HCT116 (cell line): ENCODE results near the gene VPS26A. TPM values are rescaled to one million over a fixed set of nuclear protein-coding genes. Genes with fewer than 3 reads are reported as not detected.

Source experiments
- ATAC-seq: fragments of 200-7000 bp; cut with Tn5 transposase; 2 replicates; pipeline ENCODE4 v1.9.1; 2020; ENCODE audit warnings: mild to moderate bottlenecking, moderate library complexity
- BruUV-seq: library from RNA; stranded (reverse); fragments of 400-500 nt; replicated peaks from 2 replicates; lab custom pipeline; 2021; lab: Mats Ljungman, UMichigan
- CTCF ChIA-PET: fragments of 300-600 bp; sonication (Branson Sonifier 250); formaldehyde crosslinking; loops from one replicate; lab custom pipeline; 2021; ENCODE audit warnings: antibody characterized with exemption; lab: Charles Lee
- POLR2A ChIA-PET: fragments of 300-600, 350-600 bp; sonication (Branson Sonifier 250); formaldehyde crosslinking; loops from one replicate; lab custom pipeline; 2021; ENCODE audit warnings: antibody characterized with exemption; lab: Charles Lee
- RAD21 ChIA-PET, 2 experiments: fragments of 300-600 bp; sonication (Branson Sonifier 250); formaldehyde crosslinking; loops; one replicate each; lab custom pipeline; 2023; ENCODE audit warnings: low total read pairs in 2 of 2; ENCODE audit not compliant: uncharacterized antibody in 2 of 2, unreplicated experiment in 2 of 2, low non-redundant PET in 1 of 2; lab: Charles Lee
- DNase-seq: peaks from one replicate; pipeline ENCODE4 v3.0.0-alpha.2; 2010; ENCODE audit warnings: low read depth, low spot score
- H2AFZ ChIP-seq: fragments of 200-600 bp; shearing (Covaris generic), sonication (generic); 2 replicates; pipeline ENCODE4 v1.6.1; 2017; ENCODE audit warnings: low read depth, mixed run types, mixed read lengths, antibody characterized with exemption, low read length; ENCODE audit not compliant: poor library complexity, severe bottlenecking
- H3K27ac ChIP-seq: 2 replicates; pipeline ENCODE4 v1.5.1; 2012; ENCODE audit warnings: low read depth, low read length
- H3K27me3 ChIP-seq: fragments of 200-600 bp; sonication (generic); 2 replicates; pipeline ENCODE4 v1.6.1; 2016; ENCODE audit warnings: mixed run types, low read length, mixed read lengths; ENCODE audit not compliant: insufficient read depth
- H3K36me3 ChIP-seq, 2 experiments: fragments of 200-500 bp in 1 of 2; fragments of 200-600 bp in 1 of 2; sonication (Bioruptor generic) in 1 of 2; sonication (generic) in 1 of 2; 2 replicates each; pipeline versions ENCODE4 v1.5.1 to v1.6.1; 2014 to 2016; ENCODE audit warnings: low read length in 2 of 2, inconsistent platforms in 1 of 2, mixed read lengths in 1 of 2, mixed run types in 1 of 2; ENCODE audit not compliant: insufficient read depth in 2 of 2, control insufficient read depth in 1 of 2
- H3K4me1 ChIP-seq, 2 experiments: fragments of 200-600 bp in 1 of 2; sonication (generic) in 1 of 2; 2 replicates each; pipeline versions ENCODE4 v1.5.1 to v1.6.1; 2012 to 2017; ENCODE audit warnings: low read length in 2 of 2, inconsistent platforms in 1 of 2, mild to moderate bottlenecking in 1 of 2, mixed read lengths in 1 of 2, mixed run types in 1 of 2, moderate library complexity in 1 of 2; ENCODE audit not compliant: insufficient read depth in 2 of 2, control insufficient read depth in 1 of 2
- H3K4me2 ChIP-seq: fragments of 200-600 bp; sonication (generic); 2 replicates; pipeline ENCODE4 v1.6.1; 2017; ENCODE audit warnings: mixed run types, low read length, mixed read lengths
- H3K4me3 ChIP-seq, 2 experiments: fragments of 200-600 bp in 1 of 2; sonication (generic) in 1 of 2; replicated peaks in 1 of 2; 2 replicates each; pipeline ENCODE4 v1.5.1; 2011 to 2016; ENCODE audit warnings: low read length in 2 of 2, control low read depth in 1 of 2, low read depth in 1 of 2, mild to moderate bottlenecking in 1 of 2, mixed read lengths in 1 of 2, mixed run types in 1 of 2
- H3K79me2 ChIP-seq: fragments of 200-600 bp; sonication (generic); 2 replicates; pipeline ENCODE4 v1.6.1; 2017; ENCODE audit warnings: mild to moderate bottlenecking, mixed run types, low read length, moderate library complexity, mixed read lengths; ENCODE audit not compliant: insufficient read depth
- H3K9ac ChIP-seq: fragments of 200-600 bp; sonication (generic); 2 replicates; pipeline ENCODE4 v1.6.1; 2016; ENCODE audit warnings: low read length, mixed read lengths
- H3K9me2 ChIP-seq: fragments of 200-600 bp; sonication (generic), shearing (Covaris generic); 2 replicates; pipeline ENCODE4 v1.6.1; 2017; ENCODE audit warnings: mixed run types, mild to moderate bottlenecking, moderate library complexity; ENCODE audit not compliant: insufficient read depth
- H3K9me3 ChIP-seq, 2 experiments: fragments of 200-500 bp in 1 of 2; fragments of 200-600 bp in 1 of 2; sonication (Bioruptor generic) in 1 of 2; sonication (generic) in 1 of 2; 2 replicates each; pipeline ENCODE4 v1.6.1; 2014 to 2017; ENCODE audit warnings: low read length in 2 of 2, mixed read lengths in 2 of 2, inconsistent platforms in 1 of 2, low read depth in 1 of 2, mild to moderate bottlenecking in 1 of 2, mixed run types in 1 of 2, moderate library complexity in 1 of 2; ENCODE audit not compliant: control insufficient read depth in 1 of 2, insufficient read depth in 1 of 2
- H4K20me1 ChIP-seq: fragments of 200-600 bp; sonication (generic), shearing (Covaris generic); 2 replicates; pipeline ENCODE4 v1.6.1; 2017; ENCODE audit warnings: mixed run types, mild to moderate bottlenecking, moderate library complexity; ENCODE audit not compliant: insufficient read depth
- CBX3 ChIP-seq: IDR thresholded peaks from 2 replicates; pipeline ENCODE4 v1.6.1; 2012; ENCODE audit warnings: low read depth
- CEBPB ChIP-seq: IDR thresholded peaks from 2 replicates; pipeline ENCODE4 v1.6.1; 2012; ENCODE audit warnings: low read depth
- EGR1 ChIP-seq: IDR thresholded peaks from 2 replicates; pipeline ENCODE4 v1.6.1; 2012; ENCODE audit warnings: low read depth
- EZH2 ChIP-seq: fragments of 200-600 bp; sonication (generic); IDR thresholded peaks from 2 replicates; pipeline ENCODE4 v1.6.1; 2017; ENCODE audit warnings: antibody characterized with exemption, mixed run types
- EZH2phosphoT487 ChIP-seq: fragments of 200-600 bp; IDR thresholded peaks from 2 replicates; pipeline ENCODE4 v1.6.1; 2018; ENCODE audit warnings: antibody characterized with exemption, borderline replicate concordance
- JUND ChIP-seq: IDR thresholded peaks from 2 replicates; pipeline ENCODE4 v1.6.1; 2012
- POLR2A ChIP-seq: IDR thresholded peaks from 2 replicates; pipeline ENCODE4 v1.7.0; 2011; ENCODE audit warnings: borderline replicate concordance; ENCODE audit not compliant: insufficient read depth, insufficient read length; ENCODE audit errors: extremely low read depth
- POLR2AphosphoS5 ChIP-seq: IDR thresholded peaks from 2 replicates; pipeline ENCODE4 v1.6.1; 2011; ENCODE audit warnings: mild to moderate bottlenecking, low read depth, low read length, moderate library complexity
- RAD21 ChIP-seq: IDR thresholded peaks from 2 replicates; pipeline ENCODE4 v1.6.1; 2012; ENCODE audit warnings: low read depth, mild to moderate bottlenecking
- SIN3A ChIP-seq: IDR thresholded peaks from 2 replicates; pipeline ENCODE4 v1.6.1; 2012; ENCODE audit warnings: low read depth
- SP1 ChIP-seq: IDR thresholded peaks from 2 replicates; pipeline ENCODE4 v1.6.1; 2012; ENCODE audit warnings: low read depth
- SRF ChIP-seq: IDR thresholded peaks from 2 replicates; pipeline ENCODE4 v1.6.1; 2012; ENCODE audit warnings: low read depth
- TCF7L2 ChIP-seq: IDR thresholded peaks from 2 replicates; pipeline ENCODE4 v1.7.0; 2011; ENCODE audit warnings: borderline replicate concordance, inconsistent platforms; ENCODE audit not compliant: insufficient read depth, insufficient read length; ENCODE audit errors: extremely low read depth
- ZFX ChIP-seq: fragments of 450-650 bp; IDR thresholded peaks from 2 replicates; pipeline ENCODE4 v1.6.1; 2017
- intact Hi-C: fragments of 100-400 bp; cut with micrococcal nuclease; formaldehyde crosslinking; loops from 2 replicates; pipeline ENCODE4 v1.10.0; 2022
- total RNA-seq: library from RNA; stranded (reverse); gene quantifications from one replicate; pipeline ENCODE4 v1.2.1, GENCODE V29; 2021; ENCODE audit not compliant: unreplicated experiment
- TF ChIP-seq, protein P1 (sequence below): IDR thresholded peaks from 2 replicates; pipeline ENCODE4 v1.6.1; 2012; ENCODE audit warnings: low read depth
- TF ChIP-seq, protein P2 (sequence below): IDR thresholded peaks from 2 replicates; pipeline ENCODE4 v1.6.1; 2012

Gene VPS26A
- total RNA-seq, 1 experiment from 2014 or later = 65.1 TPM

DNA sequence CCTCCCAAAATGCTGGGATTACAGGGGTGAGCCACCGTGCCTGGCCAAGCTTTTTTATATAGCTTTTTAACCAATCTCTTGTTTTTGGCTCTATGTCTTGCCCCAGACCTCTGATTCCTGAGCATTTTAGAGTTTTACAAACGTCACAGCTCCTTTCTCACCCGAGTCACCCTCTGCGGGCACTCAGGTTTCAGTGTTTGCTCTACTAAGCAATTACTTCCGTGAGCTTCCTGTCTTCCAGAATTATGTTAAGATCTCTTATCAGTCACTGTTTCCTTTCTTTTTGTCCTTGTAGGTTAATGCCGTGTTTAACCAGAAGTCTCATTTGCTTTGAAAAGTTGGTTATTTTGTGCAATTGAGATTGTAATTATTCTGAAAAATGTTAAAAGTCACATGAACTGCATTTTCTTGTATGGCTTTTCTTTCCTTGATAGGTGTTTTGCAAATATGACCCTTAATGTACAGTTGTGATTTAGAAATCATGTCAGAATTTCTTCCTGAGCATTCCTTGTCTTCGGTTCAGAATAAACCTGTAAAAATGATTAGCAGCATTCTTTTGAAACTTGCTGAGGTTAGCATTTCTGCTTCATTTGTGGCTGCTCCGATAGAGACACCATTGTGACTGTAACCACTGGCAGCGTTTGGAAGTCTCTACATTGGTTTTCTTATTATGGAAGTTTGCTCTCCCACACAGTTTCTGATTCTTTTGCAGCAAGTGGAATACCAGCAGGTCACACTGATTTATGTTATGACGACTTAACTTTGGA is 91.6 kb downstream of the VPS26A start (continued):
- TF ChIP-seq TCF7L2 (no peak), CBX3 (no peak)

DNA sequence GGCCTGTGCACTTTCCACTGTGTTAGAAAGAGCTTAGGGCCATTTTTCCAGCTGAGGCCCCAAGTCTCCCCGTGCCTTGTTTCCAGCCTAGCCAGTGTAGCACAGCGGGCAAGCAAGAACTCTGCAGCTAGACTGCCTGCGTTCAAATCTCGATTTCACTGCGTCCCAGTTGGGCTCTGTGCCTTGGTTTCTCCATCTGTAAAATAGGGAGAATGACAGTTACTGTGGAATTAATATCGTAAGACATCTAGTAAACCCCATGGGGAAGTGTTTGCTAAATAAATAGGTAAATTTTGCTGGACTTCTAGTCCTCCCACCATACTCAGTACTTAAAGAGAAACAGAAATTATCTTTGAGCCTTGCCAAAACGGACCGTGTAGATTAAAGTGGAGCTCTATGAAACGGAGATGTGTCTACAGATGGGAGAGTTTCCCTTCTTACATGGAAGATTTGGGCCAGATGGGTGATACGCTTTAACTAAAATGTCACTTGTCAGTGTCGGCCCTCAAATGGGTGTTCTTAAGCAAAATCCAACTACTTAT is 92.7 kb downstream of the VPS26A start:
- Histone ChIP-seq H3K27me3 (no peaks in the 10 kb centered on the region), H3K79me2 (no peaks in the 10 kb centered on the region), H3K4me2 (peak overlapping the region; percentile 60), H3K9me3 (no peaks in the 10 kb centered on the region), H4K20me1 (no peaks in the 10 kb centered on the region), H3K4me1 (peaks cover 31 to 48% of the 10 kb centered on the region in 2 experiments), H3K4me3 (no peak overlapping the region), H2AFZ (peak overlapping the region; percentile 20), H3K9me2 (no peaks in the 10 kb centered on the region), H3K27ac (no peak overlapping the region; the same call in 1 of the 2 replicates), H3K9ac (peak overlapping the region; percentile 4; the same call in 1 of the 2 replicates), H3K36me3 (no peaks in the 10 kb centered on the region)
- ChIA-PET CTCF (no interaction called here), RAD21 (interaction anchor here in 1 of 2 experiments (0.7 kb wide), 1 partner anchor 192 kb away, joined by 3 read pairs; no protein-coding TSS in a partner anchor), POLR2A (interaction anchor here (0.9 kb wide), 1 partner anchor 10 kb away, joined by 3 read pairs; no protein-coding TSS in a partner anchor)
- intact Hi-C loops = loop anchor here (10.0 kb wide), 1 partner anchor 212 kb away; no protein-coding TSS in a partner anchor
- no peak for ATAC-seq
- no peak for DNase-seq
- TSS peak; percentile 97 for BruUV-seq
- TF ChIP-seq POLR2A (no peak), SRF (no peak), POLR2AphosphoS5 (no peak), EGR1 (no peak), SIN3A (no peak), JUND (no peak), CEBPB (no peak), TCF7L2 (no peak), EZH2phosphoT487 (no peak), SP1 (no peak), EZH2 (no peak), ZFX (no peak), RAD21 (no peak)
- TF ChIP-seq, protein P1, sequence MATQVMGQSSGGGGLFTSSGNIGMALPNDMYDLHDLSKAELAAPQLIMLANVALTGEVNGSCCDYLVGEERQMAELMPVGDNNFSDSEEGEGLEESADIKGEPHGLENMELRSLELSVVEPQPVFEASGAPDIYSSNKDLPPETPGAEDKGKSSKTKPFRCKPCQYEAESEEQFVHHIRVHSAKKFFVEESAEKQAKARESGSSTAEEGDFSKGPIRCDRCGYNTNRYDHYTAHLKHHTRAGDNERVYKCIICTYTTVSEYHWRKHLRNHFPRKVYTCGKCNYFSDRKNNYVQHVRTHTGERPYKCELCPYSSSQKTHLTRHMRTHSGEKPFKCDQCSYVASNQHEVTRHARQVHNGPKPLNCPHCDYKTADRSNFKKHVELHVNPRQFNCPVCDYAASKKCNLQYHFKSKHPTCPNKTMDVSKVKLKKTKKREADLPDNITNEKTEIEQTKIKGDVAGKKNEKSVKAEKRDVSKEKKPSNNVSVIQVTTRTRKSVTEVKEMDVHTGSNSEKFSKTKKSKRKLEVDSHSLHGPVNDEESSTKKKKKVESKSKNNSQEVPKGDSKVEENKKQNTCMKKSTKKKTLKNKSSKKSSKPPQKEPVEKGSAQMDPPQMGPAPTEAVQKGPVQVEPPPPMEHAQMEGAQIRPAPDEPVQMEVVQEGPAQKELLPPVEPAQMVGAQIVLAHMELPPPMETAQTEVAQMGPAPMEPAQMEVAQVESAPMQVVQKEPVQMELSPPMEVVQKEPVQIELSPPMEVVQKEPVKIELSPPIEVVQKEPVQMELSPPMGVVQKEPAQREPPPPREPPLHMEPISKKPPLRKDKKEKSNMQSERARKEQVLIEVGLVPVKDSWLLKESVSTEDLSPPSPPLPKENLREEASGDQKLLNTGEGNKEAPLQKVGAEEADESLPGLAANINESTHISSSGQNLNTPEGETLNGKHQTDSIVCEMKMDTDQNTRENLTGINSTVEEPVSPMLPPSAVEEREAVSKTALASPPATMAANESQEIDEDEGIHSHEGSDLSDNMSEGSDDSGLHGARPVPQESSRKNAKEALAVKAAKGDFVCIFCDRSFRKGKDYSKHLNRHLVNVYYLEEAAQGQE = no peak
- TF ChIP-seq, protein P2, sequence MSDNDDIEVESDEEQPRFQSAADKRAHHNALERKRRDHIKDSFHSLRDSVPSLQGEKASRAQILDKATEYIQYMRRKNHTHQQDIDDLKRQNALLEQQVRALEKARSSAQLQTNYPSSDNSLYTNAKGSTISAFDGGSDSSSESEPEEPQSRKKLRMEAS = no peak
